ENCODE measurements around the gene SDCCAG8.

The SDCCAG8 gene

GRCh38 chr1:243513726-243514491 lies 258.1 kb downstream of the SDCCAG8 start:
- no peak for DNase-seq

GRCh38 chr1:243514927-243515326 lies 259.1 kb downstream of the SDCCAG8 start:
- no peak for DNase-seq

- no peak for DNase-seq
Measured at GRCh38 chr1:243520831-243521230, 265.0 kb downstream of the SDCCAG8 start.

- no peak for DNase-seq
Measured at GRCh38 chr1:243523766-243524165, 267.9 kb downstream of the SDCCAG8 start.

- DNase-seq, result no peak
Measured at GRCh38 chr1:243525085-243525487, 269.2 kb downstream of the SDCCAG8 start.

- no peak for DNase-seq
Measured at GRCh38 chr1:243526180-243526579, 270.3 kb downstream of the SDCCAG8 start.

GRCh38 chr1:243528459-243529121 lies 272.7 kb downstream of the SDCCAG8 start:
- DNase-seq, result no peak

- DNase-seq, result no peak
Measured at GRCh38 chr1:243529512-243529911, 273.7 kb downstream of the SDCCAG8 start.

- DNase-seq, result no peak
Measured at GRCh38 chr1:243535014-243535413, 279.2 kb downstream of the SDCCAG8 start.

- no peak for DNase-seq
Measured at GRCh38 chr1:243539636-243540035, 283.8 kb downstream of the SDCCAG8 start.

- no peak for DNase-seq
Measured at GRCh38 chr1:243542739-243543415, 287.0 kb downstream of the SDCCAG8 start.

- DNase-seq, result no peak
Measured at GRCh38 chr1:243543501-243543900, 287.7 kb downstream of the SDCCAG8 start.

- no peak for DNase-seq
Measured at GRCh38 chr1:243546457-243546856, 290.6 kb downstream of the SDCCAG8 start.

- DNase-seq, result no peak
Measured at GRCh38 chr1:243547891-243548290, 292.1 kb downstream of the SDCCAG8 start.

- DNase-seq, result no peak
Measured at GRCh38 chr1:243548516-243548915, 292.7 kb downstream of the SDCCAG8 start.

GRCh38 chr1:243549108-243549507 lies 293.3 kb downstream of the SDCCAG8 start:
- no peak for DNase-seq
